HG03439 (cell line): ENCODE data around the gene MYT1.
"Not testable (repeated sequence)": the region's sequence is repeated elsewhere in the genome, so short reads cannot be mapped to it uniquely, and the experiment has no call there.

Experiments used
- ATAC-seq: cut with Tn5 transposase; IDR thresholded peaks from one replicate; pipeline ENCODE4 v1.9.1; 2021; ENCODE audit warnings: mild to moderate bottlenecking, moderate library complexity; ENCODE audit not compliant: unreplicated experiment

MYT1 gene

DNA sequence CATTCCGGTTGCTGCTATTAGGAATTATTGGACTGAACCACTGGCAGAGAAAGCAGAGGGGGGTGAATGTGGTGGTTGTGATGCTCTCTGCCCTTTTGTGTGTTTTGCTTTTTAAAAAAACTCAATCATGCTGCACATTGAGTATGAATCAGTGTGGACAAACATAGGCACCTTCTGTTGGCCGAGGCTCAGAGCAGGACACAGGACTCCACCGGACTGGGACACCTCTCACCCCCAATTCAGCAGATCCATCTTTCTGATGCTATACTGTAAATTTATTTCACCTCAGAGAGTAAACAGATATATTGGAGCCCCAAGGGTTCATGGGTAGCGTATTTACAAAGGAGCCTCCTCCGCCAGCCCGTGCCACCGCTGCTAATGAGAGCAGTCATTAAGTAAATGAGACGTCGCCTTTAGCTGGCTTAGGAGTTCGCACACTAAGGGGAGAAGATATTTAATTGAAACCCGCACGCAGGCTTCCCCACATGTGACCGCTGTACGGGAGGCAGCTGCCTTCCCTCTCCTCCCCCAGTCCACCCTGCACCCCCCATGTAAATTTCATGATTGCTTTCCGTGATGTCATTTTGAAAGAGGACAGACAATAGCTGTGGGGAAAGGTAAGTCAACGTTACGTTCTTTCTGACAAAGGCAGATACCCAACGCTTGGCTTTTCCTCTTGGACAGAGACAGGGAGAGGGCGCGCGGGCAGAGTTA lies at the start of gene MYT1:
MYT1 (plus strand) TSS at position 330 of the 714 bp plus-strand sequence. CDS start 34,410 bp downstream, outside the sequence.
- ATAC-seq: no peak

DNA sequence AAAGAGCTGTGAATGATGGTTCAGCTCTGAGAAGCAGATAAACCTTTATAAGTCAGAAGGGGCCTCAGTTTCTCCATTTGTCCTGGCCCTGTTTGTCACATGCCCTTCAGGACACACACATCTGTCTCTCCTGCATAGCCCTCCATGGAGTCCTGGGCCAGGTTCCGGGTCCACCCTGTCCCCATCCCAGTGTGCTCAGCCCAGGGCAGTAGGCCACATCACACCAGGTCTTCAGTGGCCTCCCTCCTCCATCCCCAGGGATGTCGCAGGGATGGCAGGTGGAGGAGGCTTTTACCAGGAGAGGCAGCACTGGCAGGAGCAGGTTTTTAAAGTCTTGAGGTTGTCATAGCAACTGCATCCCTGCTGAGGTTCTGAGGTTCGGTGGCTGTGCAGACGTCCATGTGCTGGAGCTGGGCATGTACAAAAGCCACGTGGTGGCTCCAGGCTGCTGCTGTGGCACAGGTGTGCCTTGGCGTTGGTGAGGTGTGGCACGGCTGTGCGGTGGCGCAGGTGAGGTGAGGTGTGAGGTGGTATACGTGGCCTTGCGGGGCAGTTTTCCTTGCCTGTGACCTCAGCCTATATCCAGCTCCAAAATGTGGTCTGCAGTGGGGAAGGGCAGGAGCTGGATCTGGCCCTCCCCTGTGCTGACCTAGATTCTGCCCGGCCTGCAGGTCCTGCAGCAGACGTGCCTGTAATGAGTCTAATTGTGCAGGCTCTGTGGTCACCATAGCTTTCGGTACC lies 48.9 kb upstream of the MYT1 start:
- ATAC-seq: no peak

DNA sequence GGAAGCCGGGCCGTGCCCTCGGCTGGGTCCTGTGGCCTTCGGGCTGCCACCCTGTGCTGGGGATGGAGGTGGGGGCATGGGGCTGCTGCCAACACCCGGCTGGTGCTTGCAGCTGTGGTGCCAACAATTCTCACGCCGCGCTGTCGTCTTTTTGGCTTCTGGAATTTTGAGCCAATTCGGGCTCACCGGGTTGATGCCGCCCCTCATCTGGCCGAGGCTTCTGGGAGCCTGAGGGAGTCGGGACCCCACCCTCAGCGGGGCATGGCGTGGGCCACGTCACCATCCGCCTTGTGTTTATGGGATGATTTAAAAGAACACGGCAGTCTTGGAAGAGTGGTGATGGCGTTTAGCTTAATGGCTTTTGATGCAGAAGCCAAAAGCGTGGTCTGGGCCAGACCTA lies 48.2 kb upstream of the MYT1 start:
- no peak for ATAC-seq

DNA sequence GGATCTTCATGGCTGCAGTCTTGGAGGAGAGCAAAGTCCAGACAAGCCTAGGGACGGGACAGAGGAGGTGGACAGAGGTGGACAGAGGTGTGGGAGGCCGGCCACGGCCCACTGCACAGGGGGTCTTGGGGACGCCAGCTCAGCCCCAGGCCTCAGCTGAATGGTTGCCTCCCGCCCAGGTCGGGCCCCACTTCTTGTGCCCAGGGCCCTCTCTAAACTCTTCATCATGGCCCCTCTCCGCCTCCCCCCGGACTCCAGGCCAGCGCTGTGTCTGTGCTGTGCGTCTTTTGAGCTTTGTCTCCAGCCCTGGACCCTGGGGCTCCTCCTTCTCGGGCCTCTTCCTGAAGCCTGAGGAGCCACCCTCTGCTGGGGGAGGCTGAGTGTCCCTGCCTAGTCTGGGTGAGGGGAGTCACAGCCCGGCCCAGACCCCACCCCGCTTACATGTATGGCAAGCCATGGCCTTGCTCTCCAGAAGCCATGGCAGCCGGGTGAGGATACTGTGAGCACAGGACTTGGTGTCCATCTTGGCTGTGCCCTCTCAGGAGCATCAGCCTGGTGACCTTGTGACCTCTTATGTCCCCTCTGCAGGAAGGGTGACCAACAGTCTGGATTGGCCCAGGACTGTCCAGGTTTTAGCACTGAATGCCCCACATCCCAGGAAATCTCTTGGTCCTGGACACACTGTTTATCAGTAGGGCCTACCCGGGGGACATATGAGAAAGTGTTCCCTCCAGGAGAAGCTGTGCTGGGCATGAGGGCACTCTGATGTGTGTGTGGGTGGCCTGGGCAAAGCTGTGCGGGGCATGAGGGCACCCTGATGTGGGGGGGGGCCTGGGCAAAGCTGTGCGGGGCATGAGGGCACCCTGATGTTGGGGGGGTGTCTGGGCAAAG lies 47.5 kb upstream of the MYT1 start:
- no peak for ATAC-seq

DNA sequence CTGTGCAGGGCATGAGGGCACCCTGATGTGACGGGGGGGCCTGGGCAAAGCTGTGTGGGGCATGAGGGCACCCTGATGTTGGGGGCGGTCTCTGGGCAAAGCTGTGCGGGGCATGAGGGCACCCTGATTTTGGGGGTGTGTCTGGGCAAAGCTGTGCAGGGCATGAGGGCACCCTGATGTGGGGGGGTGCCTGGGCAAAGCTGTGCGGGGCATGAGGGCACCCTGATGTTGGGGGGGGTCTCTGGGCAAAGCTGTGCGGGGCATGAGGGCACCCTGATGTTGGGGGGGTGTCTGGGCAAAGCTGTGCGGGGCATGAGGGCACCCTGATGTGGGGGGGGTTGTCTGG lies 46.8 kb upstream of the MYT1 start:
- ATAC-seq: not testable (repeated sequence)

DNA sequence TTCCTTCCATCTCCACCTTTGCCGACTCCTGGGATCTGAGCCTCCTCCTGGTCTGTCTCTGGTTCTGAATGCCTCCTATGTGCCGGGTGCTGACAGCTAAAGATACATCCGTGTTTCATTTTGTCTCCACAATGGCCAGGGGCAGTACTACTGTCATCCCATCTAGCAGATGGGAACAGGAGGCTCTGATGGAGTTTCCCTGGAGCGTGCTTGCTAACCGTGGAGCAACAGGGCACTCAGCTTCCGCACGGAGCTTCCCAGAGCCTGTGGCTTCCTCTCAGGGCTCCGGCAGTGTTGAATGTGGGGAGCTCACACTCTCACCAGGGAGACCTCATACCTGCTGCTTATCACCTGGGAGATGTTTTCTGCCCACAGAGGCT lies 45.0 kb upstream of the MYT1 start:
- no peak for ATAC-seq

DNA sequence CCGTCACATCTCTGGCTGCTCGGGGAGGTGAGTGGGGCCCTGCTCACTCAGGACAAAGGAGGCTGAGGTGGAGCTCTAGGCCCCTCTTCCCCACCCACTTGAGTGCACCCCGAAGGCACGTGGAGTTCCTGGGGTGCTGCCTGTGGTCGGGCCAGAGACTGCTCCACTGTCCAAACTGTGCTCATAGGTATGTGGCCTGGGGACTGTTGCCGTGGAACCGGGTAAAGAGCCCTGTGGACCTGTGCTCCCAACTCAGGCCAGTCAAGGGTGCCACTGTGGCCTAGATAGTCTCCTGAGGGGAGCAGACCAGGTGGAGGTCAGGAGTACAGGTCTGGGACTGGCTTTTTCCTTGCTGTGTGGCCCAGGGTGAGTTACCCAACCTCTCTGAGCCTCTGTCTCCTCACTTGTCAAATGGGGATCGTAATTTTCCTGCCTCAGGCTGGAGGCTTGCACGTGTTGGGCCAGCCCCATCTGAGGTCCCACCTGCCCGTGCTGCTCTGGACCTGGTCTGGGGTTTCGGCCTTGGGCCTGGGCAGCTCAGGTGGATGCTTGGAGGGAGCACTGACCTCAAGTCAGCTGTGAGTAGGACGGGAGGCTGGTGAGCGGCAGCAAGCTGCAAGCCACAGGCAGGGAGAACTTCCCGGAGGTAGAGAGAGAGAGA lies 44.4 kb upstream of the MYT1 start:
- ATAC-seq: no peak

DNA sequence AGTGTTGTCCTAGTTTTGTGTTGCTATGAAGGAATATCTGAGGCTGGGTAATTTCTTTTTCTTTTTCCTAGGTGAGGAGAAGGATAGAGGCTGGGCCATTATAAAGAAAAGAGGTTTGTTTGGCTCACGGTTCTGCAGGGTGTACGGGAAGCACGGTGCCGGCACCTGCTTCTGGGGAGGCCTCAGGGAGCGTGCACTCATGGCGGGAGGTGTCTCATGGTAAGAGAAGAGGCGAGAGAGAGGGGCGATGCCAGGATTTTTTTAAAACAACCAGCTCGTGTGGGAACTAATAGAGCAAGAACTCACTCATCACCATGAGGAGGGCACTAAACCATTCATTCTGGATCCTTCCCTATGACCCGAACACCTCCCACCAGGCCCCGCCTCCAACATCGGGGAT lies 42.7 kb upstream of the MYT1 start:
- ATAC-seq: no peak

DNA sequence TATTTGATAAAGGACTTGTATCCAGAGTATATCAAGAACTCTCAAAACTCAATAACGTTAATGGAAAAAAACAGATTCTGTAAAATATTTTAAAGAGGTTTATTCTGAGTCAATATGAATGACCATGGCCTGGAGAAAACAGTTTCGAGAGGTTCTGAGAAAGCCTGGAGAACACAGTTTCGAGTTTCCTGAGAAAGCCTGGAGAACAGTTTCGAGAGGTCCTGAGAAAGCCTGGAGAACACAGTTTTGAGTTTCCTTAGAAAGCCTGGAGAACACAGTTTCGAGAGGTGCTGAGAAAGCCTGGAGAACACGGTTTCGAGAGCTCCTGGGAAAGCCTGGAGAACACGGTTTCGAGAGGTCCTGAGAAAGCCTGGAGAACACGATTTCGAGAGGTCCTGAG lies 41.3 kb upstream of the MYT1 start:
- ATAC-seq: not testable (repeated sequence)

DNA sequence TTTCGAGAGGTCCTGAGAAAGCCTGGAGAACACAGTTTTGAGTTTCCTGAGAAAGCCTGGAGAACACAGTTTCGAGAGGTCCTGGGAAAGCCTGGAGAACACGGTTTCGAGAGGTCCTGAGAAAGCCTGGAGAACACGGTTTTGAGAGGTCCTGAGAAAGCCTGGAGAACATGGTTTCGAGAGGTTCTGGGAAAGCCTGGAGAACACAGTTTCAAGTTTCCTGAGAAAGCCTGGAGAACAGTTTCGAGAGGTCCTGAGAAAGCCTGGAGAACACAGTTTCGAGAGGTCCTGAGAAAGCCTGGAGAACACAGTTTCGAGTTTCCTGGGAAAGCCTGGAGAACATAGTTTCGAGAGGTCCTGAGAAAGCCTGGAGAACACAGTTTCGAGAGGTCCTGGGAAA lies 40.7 kb upstream of the MYT1 start:
- ATAC-seq: not testable (repeated sequence)

DNA sequence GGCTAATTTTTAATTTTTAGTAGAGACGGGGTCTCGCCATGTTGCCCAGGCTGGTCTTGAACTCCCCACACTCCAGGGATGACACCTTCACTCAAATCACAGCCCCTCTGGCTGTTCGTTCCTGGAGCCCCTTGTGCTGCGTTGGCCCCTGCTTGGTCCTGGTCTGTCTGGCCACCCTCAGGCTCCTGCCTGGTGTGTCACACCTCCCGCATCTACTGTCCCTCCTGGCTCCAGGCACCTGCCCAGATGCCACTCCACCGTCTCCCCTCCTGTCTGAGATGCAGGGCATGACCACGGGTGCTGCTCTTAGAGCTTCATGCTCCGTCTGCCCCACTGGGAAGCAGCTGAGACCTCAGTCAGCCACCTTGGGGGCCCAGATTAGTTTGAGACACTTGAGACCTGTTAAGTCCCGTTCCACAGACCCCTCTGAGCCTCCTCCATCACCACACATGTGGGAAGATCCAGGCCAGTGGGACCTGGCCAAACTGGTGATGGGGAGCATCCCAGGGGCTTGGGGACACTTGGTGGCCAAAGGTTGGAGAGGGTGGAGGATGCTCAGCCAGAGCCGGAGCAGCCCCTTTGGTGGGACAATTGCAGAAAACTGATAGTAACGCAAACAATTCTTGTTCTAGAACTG lies 35.0 kb upstream of the MYT1 start:
- ATAC-seq: no peak

DNA sequence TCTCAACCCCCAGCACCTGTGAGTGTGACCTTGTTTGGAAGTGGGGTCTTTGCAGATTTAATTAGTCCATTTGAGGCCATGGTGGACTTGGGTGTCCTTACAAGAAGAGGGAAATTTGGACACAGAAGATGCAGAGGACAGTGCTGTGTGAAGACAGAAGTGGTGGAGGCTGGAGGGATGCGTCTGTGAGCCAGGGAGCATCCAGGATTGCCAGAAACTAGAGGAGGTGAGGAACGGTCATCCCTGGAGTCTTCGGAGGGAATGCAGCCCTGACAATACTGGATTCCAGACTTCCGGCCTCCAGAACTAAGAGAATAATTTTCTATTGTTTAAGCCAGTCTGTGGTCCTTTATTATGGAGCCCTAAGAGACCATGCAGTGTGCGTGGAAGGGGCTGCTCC lies 34.0 kb upstream of the MYT1 start:
- no peak for ATAC-seq

DNA sequence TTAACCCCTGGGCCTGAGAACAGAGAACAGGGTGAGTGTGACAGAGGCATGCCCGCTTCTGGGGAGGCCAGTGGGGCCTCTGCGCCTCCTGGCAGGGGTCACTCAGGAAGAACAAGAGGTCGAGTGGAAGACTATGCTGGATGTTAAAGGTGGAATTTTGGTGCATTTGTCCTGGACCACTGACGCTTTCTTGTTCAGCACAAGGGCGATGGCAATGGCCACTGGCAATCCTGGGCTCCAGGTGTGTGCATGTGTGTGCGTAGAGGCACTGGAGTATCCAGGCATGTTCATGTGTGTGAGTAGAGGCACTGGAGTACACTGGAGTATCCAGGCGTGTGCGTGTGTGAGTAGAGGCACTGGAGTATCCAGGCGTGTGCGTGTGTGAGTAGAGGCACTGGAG lies 33.4 kb upstream of the MYT1 start:
- ATAC-seq: no peak

DNA sequence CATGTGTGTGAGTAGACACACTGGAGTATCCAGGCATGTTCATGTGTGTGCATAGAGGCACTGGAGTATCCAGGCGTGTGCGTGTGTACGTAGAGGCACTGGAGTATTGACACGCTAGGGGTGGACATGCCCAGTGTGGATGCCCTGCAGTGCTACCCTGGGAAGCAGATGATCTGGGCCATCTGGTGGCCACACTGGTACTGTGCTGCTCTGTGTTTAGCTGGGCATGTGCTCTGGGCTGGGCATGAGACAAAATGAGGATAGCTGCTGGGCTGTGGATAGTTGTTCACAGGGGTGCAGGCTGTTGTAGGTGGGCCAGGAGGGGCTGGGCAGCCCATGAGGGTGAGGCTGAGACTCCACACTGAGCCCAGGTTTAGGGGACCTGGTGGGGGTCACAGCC lies 32.8 kb upstream of the MYT1 start:
- ATAC-seq: no peak

DNA sequence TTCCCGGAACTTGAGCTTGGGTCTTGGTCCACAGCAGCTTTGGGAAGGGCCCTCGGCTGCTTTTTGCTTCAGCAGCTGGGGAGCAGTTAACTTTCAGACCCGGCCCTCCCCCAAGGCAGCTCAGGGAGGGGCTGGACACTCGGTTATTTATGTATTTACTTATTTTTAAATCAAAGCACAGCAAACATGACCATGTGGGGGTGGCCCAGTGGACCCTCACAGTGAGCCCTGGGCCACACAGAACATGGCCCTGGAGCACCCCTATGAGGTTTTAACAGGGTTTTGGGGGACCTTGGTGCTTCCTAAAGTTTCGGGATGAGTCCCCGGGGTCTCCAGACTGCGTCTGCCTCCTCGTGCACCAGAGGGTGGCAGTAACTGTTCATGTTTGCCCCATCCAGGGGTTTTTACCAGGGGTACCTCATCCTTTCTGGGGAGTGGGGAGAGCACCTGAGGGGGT lies 30.3 kb upstream of the MYT1 start:
- no peak for ATAC-seq

DNA sequence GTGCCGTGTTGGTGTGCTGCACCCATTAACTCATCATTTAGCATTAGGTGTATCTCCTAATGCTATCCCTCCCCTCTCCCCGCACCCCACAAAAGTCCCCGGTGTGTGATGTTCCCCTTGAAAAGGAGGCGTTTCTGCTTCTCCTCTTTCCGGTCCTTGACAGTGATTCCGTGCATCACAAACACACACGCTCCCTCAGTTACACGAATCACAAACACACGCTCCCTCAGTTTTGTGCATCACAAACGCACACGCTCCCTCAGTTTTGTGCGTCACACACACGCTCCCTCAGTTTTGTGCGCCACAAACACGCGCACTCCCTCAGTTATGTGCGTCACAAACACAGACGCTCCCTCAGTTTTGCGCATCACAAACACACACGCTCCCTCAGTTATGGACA lies 29.5 kb upstream of the MYT1 start:
- ATAC-seq: not testable (repeated sequence)

DNA sequence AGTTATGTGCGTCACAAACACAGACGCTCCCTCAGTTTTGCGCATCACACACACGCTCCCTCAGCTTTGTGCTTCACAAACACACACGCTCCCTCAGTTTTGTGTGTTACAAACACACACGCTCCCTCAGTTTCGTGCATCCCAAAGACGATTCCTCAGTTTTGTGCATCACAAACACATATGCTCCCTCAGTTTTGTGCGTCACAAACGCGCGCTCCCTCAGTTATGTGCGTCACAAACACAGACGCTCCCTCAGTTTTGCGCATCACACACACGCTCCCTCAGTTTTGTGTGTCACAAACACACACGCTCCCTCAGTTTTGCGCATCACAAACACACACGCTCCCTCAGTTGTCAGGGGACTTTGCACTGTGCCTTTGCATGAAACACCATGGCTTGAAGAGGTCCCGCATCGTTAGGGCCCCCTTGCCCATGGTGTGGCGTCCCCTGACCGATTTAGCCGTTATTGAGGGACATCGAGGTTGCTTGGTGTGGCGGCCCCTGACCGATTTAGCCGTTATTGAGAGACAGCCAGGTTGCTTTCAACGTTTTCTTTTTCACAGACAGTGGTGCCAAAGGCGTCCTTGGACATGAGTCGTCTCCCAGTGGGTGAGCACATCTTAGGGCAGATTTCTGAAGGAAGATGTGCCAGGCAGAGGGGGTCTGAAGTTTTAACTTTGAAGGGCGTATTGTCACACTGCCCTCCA lies 28.1 kb upstream of the MYT1 start:
- no peak for ATAC-seq

DNA sequence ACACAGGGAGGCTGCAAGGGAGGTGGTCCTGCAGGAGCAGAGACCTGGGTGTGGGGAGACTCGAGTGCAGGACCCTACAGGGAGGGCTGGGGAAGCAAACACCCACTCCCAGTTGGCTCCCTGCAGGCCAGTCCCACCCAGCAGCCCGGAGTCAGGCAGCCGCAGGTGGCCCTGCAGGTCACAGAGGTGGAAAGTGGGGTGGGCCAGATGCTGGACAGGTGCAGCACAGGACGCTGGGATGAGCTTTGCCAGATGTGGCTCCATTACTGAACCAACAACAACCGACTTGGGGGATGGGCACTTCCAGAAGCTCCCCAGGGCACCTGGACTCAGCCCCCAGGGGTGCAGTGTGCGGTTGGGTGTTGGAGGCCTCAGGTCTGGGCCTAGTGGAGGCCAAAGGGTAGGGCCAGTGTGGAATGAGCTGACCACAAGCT lies 26.6 kb upstream of the MYT1 start:
- no peak for ATAC-seq

DNA sequence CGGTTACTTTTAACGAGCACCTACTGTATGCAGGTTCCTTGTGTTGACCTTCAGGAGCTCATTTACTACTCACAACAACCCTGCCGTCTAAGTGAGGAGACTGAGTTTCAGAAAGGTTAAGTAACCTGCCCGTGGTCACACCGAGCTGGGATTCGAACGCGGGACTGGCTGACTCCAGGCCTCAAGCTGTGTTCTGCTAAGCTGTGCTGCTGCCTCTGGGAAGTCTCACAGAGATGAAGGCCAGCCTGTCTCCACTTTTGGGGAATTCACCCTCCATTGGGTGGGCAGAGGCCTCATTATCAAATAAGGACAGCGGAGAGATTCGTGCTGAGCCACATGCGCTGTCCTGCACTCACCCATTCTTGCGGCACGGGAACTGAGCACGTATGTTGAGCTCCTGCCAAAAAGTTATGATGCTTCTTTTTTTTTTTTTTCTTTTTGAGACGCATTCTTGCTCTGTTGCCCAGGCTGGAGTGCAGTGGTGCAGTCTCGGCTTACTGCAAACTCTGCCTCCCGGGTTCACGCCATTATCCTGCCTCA lies 25.9 kb upstream of the MYT1 start:
- no peak for ATAC-seq
